HG02678 (cell line): ENCODE measurements around the gene C6orf89.
"Not testable (repeated sequence)": the region's sequence is repeated elsewhere in the genome, so short reads cannot be mapped to it uniquely, and the experiment has no call there.

Experiments used
- ATAC-seq: cut with Tn5 transposase; IDR thresholded peaks from one replicate; pipeline ENCODE4 v1.9.1; 2021; ENCODE audit warnings: mild to moderate bottlenecking, moderate library complexity; ENCODE audit not compliant: unreplicated experiment

Gene C6orf89

DNA sequence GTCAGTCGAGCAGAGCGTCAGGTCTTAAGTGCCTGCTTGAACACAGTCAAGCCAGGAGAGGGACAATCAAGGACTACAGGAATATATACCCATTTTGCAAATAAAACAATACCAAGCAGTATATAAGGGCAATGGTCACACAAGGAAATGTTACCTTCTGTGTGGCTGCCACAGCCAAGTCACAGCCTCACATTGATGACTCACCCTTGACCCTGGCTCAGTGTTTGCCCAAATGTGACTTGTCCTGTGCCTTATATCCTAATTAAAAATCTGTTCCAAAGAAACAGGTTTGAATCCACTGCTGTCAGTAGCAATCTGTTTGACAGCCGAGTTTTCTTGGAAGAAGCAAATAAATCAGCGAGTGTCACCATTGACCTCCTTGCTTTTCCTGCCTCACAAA, 34.3 kb downstream of the C6orf89 start:
- ATAC-seq = no peak

DNA sequence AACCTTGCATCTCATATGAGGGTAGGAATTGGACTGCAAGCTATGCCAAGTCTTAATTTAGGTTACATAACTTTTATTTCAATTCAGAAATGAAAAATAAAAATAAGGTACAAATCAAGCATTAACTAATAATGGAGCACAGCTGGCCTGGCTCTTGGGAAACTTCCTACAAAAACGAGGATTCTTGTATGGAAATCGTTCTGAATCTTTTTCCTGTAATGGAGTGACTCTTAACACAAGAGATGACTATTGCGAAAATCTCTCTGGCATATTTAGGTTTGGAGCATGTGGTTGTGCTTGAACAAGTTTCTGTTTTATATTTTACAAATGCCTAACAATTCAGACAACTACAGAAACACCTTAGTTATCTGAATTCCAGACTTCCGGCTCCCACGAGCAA, 34.8 kb downstream of the C6orf89 start:
- no peak for ATAC-seq

DNA sequence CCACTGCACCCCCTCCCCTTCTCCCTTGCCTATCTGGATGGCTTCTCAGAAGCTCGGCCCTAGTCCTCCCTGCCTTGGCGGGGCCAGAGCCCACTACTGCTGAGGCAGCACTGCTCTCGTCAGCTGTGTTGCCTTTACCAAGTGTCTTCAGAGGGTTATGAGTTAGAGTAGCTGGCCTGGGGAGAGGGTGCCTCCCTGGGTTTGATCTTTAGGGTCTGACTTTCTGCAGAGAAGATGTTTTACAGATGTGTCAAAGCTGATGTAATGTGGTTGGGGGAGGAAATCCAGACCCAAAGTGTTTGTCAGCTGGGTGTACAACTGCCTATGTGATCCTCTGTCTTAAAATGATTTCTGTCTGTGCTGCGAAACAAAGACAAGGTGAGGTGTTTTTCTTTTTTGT, 38.4 kb downstream of the C6orf89 start:
- ATAC-seq = no peak

DNA sequence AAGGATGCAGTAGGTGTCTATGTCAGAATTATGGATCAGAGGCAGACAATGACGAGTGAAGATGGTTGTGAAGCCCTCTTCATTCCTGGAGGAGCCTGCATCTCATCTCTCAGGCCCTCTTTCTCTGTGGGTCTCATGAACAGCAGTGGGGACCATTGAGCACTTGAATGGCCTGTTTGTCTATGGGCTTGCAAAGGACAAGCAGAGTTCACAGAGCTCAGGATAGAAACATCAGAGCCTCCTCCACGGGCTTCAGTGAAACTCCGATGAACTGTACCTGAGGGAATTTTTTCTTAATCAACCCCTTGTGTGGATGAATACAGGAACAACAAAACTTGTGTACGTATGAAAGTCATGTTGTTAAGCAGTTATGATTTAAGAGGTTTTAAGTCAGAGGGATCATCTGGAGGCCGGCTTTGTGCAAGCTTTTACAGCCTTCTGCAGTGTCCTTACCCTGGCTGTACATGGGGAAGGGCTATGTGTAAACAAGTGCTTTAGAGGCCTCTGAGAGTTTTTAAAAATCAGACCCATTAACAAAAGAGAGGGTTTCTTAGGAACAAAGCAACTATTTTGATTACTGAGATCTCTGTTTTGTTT, 39.1 kb downstream of the C6orf89 start:
- ATAC-seq = no peak

DNA sequence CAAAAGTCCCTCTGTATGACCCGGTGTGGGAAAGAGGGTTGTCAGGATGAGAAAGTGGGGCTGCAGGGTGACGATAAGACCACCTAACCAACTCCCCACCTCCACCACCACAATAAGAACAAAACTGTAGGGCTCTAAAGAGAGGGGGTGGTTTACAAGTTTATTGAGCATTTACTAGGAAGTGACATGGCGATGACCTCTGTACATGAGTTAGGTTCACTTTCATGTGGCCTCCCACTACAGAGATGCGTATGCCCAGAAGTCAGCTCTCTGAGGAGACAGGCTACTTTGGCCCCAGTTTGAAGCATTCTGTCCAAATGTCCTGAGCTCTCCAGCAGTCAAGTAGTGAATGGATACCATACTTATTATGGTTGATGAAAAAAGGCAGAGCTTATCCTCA, 40.1 kb downstream of the C6orf89 start:
- ATAC-seq = no peak

DNA sequence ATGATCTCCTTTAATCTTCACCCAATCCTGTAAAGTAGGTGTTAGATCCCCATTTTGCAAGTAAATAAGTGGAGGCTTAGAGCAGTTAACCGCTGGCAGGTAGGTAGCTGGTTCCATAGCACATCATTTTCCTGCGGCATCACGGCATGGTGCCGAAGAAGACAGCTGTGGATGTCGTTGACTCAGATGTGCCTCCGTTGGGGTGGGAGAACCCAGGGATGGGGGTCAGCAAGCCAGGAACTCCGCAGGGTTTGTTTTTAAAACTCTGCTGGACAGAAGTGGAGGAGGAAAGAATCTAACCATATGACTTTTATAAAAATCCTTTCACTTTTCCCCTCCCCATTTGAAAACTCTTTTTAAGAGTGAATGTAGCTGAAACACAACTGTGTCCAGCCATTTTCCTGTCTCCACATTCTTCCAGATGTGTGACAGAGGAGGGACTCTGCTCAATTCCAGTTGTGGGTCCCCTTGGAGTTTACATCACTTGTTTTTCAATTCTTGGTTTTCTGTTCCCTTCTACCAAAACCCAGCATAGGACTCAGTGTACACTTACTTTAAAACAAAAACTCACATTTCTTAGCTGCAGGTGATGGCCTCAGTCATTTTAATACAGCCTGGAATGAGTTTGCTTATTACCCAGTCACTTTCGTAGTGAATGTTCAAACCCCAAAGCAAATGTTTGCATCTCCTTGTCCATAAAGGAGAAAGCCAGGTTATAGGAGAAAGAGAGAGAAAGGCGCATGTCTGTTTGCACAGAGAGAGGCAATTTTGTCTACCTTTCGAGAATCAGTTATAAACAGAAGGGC, 41.2 kb downstream of the C6orf89 start:
- no peak for ATAC-seq

DNA sequence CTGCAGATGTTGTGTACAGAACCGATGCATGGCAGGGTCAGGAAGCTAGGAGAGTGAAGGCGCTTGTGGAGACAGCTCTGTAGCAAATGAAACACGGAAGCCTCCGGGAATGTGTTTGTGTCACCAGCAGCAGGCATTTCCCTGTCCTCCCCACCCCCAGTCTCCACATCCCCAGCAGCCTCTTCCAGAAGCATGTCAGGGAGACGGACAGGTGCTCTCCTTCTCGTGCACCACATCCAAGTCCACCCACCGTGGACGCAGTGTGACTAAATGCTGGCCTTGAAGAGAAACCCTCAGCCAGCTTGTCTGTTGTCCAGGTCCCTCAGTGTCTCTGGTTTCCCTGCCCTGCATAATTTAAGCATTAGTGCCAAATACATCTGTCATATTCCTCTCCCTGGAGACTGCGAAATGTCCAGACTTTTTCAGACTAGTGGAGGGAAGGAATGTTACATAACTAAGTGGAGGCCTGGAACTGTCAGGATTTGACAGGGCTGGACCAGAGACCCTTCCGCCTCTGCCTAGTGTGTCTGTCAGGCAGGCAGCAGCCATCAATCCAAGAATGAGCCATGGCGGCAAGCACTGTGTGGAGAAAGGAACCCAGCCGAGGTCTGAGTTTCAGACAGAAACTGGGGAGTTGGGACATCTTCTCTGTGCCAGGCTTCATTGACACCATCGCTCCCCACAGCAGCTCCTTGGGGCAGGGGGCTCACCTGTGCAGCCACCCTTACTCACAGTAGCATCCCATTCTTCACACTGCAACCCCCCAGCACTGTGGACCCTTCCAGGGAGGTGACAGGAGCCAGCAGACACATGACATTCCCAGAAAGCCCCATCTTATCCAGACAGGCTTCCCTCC, 42.2 kb downstream of the C6orf89 start:
- no peak for ATAC-seq

DNA sequence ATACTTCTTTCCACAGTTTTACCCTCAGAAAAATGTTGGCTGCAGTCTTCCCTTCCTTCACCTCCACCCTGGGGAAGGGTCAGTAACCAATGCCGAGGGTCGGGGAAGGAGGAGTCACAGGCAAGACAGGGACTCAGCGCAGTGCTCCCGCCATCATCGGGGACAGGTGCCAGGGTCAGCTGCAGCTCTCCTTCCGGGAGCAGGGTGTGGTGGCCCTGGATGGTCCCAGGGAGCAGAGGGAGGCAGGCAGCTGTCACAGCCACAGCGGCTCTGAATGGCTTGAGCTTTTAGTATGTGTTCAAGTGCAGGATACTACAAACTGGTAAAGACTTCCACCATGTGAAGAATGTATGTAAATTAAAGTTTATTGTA, 42.8 kb downstream of the C6orf89 start:
- no peak for ATAC-seq

DNA sequence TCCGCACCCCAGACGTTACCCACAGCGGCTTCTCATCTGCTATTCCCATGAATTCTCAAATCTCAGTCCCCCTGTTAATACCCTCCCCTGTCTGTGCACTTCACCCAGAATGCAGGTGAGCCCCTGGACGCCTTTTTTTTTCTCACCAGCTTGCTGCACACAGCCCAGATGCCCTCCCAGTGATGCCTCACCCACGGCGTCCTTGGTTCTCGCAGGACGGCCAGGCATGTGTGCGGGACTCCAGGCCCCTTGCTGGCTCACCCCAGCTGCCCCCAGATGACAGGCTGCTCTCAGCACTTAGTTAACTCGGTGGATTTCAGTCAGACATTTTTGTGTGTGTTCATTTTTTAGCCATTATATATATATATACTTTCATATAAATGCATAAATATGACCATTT, 43.4 kb downstream of the C6orf89 start:
- no peak for ATAC-seq

DNA sequence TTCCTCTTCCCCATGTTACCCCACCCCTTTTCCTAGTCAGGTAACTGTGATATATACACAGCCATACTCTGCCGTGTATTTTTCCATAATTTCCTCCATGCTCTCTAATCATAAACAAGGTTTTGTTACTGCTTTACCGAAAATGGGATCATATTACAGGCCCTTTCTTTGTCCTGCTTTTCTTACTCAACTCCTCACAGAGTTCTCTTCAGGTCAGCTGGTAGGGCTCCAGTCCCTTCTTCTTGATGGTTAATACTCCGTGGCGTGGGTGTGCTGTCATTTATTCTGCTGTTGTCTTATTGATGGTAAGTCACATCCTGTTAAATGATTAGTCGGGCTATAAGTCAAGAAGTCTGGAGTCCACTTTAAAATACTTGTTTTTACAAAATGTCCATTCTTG, 43.9 kb downstream of the C6orf89 start:
- ATAC-seq = no peak

DNA sequence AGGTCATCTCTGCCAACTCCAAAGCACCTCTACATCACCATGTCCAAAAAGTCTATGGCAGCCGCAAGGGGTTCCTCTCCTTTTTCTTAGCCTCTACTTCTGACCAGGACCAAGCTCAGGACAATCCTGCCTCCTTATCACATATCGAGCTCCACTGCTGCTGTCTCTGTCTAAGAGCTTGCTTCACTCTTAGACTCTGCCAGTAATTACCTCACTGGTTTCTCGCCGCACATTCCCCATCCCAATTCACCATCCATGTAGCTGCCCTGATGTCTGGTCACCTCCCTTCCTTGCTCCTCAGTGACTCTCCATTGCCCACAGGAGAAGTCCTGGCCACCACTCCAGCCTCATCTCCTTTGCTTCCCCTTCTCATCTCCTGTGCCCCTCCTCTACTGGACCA, 44.7 kb downstream of the C6orf89 start:
- no peak for ATAC-seq

DNA sequence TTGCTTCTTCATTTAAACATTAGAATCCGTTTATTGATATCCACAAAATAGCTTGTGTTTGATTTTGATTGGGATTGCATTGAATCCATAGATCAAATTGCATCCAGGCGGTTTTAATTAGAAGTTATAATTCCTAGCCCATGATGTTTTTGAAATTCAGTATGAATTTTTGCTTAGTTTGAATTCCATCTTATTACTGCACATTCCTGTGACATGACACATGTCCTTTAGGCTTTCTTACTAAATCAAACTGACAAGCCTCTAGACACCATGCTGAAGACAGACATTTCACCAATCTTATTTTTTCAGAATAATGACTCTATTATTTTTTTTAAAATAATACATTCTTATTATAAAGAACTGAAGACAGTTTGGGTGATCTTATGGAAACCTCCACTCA, 47.4 kb downstream of the C6orf89 start:
- ATAC-seq = no peak

DNA sequence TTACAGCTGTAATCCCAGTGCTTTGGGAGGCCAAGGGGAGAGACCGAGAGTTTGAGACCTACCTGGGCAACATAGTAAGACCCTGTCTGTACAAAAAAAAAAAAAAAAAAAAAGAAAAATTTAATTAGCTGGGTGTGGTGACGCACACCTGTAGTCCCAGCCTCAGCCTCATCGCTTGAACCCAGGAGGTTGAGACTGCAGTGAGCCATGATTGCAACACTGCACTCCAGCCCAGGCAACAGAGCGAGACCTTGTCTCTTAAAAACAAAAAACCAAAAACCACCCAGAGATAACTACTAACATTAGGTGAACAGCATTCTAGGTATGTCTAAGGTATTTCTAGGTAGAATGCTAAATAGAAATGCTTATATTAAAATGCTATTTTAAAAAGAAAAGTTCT, 47.8 kb downstream of the C6orf89 start:
- no peak for ATAC-seq

DNA sequence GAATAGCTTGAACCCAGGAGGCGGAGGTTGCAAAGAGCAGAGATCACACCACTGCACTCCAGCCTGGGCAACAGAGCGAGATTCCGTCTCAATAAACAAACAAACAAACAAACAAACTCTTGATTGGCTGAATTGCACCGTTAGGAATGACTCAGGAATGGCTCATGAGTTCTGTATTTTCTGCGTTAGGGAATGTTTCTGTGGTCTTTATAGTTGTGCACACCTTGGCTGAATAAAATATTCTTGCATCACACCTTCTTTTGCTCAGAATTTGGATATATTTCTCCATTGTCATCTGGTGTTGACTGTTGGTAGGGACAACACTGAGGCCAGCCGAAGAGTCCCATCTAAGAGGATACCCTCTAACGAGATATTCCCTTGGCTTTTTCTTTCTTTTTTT, 49.1 kb downstream of the C6orf89 start:
- ATAC-seq = no peak

DNA sequence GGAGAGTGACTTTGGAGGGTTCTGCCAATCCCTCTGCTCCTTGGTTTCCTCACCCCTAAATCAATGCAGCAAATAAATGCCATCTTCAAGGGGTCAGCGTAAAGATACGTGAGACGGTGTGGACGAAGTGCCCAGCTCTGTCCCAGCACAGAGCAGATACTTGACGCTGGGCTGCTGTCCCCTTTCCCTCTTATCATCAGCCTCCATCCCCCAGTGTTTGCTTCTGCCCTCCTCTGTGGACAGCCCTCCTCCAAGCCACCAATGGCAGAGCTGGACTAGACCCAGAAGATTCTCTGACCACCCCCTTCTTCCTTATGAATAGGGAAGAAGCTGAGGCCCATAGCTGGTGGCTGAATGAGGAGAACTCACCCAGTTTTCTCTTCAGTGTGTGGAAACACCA, 51.1 kb downstream of the C6orf89 start:
- ATAC-seq = no peak

DNA sequence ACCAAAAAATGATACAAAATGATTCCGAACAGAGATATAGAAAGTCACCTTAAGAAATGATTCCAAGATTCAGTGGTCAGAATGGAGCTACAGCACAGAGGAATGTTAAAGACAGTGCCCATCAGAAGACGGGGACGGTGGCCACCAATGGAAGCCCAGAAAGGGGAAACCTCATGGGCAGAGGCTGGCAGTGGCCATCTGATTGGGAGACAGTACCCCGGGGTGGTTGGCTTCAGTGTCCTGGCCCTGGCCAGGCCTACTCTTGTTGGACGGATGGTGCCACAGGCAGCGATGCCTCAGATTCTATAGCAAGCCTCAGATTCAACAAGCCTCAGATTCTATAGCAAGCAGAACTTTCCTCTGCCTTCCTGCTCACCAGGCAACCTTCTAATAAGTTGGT, 52.1 kb downstream of the C6orf89 start:
- ATAC-seq = no peak

DNA sequence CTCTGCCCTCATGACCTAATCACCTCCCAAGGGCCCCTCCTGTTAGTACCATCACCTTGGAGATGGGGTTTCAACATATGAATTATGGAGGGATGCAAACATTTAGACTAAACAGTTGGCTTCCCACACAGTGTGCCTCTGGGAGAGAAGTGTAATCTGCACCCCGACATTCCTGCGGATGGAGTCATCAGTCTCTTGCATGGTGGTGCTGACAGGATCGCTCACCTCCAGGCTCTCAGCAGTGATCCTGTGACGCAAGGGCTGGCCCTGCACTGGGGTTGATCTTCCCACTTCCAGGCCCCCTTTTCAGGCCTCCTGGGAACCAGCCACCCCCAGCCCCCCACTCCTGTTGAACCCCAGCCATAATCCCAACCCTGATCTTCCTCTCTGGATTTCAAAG, 52.8 kb downstream of the C6orf89 start:
- no peak for ATAC-seq

DNA sequence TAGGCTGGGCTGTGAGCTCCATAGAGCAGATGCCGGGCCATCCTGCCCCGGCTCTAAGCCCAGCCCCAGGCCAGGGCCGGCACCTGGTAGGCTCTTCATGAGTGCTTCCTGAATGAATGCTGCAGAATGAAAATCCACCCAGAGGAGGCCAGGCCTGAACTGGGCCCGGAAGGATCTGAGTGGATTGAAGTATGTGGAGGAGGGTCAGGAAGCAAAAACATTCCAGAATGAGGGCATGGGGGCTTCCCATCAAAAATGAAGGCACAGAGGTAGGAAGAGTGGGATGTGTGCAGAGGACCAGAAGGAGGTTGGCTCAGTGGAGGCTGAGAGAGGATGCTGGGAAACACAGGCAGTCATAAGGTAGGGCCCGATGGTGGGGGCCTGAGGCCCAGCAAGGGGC, 53.3 kb downstream of the C6orf89 start:
- ATAC-seq = not testable (repeated sequence)

DNA sequence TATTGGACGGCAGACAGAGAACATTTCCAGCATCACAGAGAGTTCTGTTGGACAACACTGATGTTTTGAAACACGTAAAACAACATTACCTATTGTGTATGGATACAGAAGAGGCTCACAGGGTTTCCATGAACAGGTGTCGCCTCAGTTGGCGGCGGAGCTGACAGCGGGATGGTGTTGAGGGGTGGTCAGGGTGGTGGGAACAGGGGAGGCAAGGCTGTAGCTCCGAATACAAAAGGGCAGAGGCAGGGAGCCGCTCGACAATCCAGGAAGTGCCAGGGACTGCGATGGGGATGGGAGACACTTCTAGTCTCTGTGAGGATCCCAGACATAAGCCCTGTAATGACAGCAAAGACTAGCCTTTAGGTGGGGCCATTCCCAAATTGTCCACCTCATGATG, 54.3 kb downstream of the C6orf89 start:
- no peak for ATAC-seq

DNA sequence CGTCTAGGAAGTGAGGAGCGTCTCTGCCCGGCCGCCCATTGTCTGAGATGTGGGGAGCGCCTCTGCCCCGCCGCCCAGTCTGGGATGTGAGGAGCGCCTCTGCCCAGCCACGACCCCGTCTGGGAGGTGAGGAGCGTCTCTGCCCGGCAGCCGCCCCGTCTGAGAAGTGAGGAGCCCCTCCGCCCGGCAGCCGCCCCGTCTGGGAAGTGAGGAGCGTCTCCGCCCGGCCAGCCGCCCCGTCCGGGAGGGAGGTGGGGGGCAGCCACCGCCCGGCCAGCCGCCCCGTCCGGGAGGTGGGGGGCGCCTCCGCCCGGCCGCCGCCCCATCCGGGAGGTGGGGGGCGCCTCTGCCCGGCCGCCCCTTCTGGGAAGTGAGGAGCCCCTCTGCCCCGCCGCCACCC, 55.8 kb downstream of the C6orf89 start:
- not testable (repeated sequence) for ATAC-seq

DNA sequence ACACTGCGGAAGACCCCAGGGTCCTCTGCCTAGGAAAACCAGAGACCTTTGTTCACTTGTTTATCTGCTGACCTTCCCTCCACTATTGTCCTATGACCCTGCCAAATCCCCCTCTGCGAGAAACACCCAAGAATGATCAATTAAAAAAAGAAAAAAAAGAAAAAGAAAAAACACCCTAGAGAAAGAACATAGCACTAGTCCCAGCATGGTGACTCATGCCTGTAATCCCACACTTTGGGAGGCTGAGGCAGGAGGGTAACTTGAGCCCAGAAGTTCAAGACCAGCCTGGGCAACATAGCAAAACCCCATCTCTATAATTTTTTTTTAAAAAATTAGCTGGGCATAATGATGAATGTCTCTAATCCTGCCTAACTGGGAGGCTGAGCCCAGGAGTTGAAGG, 56.6 kb downstream of the C6orf89 start:
- ATAC-seq = not testable (repeated sequence)

DNA sequence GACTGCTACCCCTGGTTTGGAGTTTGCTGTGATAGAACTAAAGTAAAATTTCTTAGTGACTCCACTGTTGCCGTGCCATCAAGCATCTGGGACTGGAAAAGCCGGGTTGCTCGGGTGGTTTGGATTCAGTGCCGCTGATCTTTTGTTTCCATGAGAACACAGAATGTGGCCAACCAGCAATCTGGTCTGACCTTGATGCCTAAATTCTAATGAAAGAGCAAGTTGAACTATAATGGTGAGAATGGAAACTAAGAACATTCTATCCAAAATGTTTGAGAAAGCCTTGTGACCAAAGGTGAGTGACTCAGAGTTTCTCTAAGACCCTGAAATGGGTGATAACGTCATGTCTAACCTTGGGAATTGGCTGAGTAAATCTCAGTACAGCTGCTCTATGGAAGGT, 58.9 kb downstream of the C6orf89 start:
- no peak for ATAC-seq
